Kidney glomerular epithelial cell (primary cell): ENCODE measurements around the gene FBXW10.
"Not testable (repeated sequence)": the region's sequence is repeated elsewhere in the genome, so short reads cannot be mapped to it uniquely, and the experiment has no call there.

ENCODE experiments used
- DNase-seq: peaks from one replicate; lab custom pipeline; 2025; lab: John Stamatoyannopoulos, UW

FBXW10 gene, protein sequence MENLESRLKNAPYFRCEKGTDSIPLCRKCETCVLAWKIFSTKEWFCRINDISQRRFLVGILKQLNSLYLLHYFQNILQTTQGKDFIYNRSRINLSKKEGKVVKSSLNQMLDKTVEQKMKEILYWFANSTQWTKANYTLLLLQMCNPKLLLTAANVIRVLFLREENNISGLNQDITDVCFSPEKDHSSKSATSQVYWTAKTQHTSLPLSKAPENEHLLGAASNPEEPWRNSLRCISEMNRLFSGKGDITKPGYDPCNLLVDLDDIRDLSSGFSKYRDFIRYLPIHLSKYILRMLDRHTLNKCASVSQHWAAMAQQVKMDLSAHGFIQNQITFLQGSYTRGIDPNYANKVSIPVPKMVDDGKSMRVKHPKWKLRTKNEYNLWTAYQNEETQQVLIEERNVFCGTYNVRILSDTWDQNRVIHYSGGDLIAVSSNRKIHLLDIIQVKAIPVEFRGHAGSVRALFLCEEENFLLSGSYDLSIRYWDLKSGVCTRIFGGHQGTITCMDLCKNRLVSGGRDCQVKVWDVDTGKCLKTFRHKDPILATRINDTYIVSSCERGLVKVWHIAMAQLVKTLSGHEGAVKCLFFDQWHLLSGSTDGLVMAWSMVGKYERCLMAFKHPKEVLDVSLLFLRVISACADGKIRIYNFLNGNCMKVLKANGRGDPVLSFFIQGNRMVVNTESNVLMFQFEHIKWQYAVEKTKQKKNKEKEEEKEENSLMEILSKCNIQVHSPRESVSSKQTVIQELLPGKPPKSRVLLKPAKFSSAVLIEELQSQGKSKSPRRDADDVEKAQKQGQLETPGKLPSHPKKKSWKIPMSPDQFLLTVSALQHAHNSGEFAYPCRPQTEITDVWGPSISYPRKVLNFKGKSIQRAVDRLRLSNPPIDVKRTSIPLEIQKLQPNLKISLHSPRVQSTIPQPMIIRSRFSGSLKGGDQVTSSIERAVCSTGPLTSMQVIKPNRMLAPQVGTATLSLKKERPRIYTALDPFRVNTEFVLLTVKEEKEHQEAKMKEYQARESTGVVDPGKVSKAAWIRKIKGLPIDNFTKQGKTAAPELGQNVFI

DNA sequence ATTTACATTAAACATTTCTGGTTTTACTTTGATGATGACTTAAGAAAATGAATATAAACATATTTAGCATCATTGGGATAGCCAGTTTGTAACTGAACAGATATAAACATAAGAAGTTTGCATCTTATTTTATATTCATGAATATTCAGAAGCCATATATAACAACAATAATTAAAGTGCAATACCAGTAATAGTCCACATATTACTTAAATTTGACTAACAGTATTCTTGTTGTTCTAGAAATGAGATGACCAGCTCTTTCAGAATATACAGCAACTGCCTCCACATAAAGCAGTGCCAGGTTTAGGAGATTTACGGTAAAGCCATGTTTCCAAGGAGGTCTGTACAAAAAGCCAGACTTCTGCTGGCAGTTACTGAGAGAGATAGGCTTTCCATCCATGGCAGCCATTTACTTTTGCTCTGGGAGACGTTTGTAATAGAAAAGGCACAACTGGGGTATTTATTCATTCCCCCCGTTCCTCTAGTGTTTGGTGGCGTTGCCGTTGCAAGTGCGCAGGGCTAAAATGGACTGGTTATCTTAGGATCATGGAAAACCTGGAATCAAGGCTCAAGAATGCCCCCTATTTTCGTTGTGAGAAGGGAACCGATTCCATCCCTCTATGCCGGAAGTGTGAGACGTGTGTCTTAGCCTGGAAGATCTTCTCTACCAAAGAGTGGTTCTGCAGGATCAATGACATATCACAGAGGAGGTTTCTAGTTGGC lies at the start of gene FBXW10:
Gene FBXW10, plus strand, starts transcription at position 356 of the 723 bp plus-strand sequence. Its CDS starts 191 bp downstream, at position 547.
- not testable (repeated sequence) for DNase-seq

DNA sequence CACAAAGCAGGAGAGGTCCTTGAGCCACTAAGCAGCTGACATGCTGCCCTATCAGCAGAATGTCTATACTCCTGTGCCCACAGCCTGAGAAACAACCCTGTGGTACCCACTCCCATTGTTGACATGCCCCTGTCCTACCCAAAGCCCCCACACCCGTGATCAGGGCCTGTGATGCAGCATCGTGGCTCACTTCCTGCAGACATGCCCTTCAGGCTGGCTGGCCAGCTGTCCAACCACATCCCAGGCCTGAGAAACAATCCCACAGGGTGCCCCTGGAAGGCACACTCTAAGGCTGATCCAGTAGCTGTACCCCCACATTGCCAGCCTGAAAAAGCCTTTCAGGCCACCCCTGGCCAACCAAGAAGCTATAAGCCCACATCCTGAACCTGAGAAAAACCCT lies 48.7 kb upstream of the FBXW10 start:
- not testable (repeated sequence) for DNase-seq

DNA sequence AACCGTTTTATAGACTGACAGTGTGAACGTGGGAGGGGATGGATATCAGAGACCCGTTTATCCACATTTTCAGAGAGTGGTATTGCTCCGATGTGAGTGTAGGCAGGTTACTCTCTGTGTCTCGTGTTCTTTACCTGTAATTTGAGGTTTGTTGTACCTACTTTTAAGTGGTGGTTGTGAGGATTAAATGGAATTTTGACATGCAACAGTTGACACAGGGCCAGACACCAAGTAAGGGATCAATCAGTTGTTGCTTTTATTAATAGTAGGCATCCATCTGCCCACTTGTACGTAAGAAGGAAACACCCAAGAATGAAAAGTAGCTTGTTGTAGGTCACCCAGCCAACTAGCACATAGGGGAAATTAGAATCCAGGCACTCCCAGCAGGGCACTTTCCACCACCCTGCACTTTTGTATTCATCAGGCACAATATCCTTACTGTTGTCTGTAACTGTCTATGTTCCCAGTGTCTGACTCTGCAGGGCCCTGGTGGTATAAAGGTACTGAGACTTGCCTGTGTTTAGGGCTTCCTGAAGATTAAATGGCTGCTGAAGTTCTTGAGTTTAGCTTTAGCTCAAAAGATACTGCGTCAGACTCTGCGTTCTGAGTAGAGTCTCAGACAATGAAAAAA lies 45.3 kb upstream of the FBXW10 start:
- DNase-seq, result not testable (repeated sequence)

DNA sequence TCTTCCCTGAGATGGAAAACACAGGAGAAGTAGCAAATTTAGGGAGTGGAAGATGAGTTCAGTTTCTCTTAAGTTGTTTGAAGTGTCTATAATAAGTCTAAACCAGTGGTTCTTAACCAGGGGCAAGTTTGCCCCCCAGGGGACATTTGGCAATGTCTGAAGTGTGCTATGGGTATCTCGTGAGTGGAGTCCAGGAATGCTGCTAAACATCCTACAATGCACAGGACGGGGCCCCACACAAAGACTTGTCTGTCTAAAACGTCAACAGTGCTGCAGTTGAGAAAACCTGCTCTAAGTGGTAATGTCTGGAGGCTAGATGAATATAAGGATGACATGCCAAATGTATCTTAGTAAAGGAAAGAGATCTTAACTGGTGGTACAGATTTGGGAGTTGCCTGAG lies 37.9 kb upstream of the FBXW10 start:
- not testable (repeated sequence) for DNase-seq

DNA sequence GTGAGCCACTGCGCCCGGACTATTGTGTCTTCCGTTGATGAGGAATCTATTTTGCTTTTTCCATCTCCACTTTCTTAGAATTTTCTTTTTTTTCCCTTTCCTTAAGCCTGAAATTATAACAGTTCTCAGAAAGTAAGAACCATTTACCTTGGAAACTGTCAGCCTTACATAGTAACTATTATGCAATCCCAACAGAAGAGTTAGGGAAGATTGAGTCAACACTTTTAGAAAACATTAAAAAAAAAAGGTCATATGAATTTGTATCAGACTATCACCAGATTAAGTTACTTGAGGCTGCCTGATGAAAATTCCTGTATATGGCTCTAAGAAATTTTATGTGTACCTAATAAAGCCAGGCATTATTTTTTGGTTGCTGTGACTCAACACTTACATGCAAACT lies 35.6 kb upstream of the FBXW10 start:
- not testable (repeated sequence) for DNase-seq

DNA sequence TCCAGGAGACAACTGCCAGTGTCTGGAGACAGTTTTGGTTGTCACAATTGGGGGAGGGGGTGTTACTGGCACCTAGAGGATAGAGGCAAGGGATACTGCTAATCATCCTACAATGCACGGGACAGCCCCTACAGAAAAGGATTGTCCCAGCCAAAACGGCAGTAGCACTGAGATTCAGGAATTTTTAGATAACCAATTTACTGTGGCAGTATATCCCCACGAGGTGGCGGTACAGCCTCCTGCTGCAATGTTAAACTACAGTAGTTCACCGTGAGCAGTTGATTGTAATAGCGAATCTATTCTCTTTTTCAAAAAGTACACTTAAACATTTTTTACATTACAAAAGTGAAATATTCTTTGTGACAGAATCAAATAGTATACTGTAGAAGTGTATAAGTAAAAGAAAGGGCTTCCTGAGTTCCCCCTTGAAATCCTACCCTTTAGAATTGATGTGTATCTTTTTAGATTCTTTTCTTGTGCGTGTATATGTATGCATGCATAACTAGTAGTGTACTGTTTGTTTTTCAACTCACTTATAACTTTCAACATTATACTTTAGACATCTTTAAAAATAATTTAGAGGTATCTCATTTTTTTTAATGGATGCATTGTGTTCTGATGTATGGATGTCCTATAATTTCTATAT lies 31.4 kb upstream of the FBXW10 start:
- peak; percentile 30 for DNase-seq

DNA sequence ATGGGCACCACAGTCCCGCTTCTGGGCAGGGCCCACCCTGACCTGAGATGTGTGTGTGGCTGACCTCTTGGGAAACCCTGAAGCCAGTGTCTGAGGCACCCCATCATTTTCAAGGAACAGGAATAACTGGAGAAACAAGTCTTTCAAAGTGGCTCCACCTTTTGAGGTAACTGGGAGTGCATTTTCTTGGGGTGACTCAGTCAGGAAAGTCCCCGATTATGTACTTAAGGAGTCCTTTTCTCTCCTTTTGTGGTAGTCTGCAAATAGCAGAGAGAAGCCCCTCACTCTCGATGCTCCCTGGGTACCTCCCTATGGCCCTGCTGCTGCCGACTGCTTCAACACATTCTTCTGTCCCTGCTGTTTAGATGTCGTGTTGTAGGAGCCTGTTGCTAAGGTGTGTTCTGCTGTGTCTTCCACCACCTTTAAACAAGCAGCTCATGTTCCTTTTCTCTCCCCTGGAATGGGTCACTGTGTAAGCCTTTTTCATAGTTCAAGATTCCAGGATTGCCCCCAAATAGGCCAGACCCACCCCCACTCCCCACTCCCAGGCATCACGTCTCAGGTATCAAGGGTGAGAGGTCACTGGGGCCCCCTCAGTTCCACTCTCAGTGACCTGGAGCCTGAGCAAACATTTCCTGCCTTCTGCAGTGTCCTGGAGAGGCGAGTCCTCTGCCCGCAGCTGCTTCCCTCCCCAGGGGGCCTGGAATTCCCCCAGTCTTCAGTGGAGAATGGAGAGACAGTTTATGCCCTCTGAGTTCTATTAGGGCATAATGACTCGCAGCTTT lies 25.0 kb upstream of the FBXW10 start:
- DNase-seq, result peak; percentile 46

DNA sequence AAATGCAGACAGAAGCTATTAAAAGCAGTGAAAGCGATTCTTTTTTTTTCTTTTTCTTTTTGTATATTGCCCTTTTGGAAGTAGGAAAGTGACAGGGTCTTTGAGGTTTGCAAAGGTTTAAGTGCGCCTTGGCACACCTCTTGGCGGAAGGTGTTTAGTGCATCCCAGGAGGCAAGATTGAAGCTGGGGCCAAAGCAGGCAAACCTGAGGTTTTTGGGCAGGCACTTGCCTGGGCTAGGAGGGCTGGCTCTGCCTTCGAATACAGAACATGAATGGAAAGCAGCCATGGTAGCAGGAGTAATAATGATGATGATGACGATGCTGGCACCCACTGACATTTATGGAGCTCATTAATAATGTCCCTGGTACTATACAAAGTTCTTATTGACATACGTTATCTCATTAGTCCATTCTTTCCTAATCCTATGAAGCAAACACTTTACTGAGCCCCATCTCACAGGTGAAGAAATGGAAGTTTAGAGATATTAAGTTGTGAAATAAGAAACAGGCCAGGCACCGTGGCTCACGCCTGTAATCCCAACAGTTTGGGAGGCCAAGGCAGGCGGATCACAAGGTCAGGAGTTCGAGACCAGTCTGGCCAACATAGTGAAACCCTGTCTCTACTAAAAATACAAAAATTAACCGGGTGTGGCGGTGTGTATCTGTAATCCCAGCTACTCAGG lies 24.3 kb upstream of the FBXW10 start:
- DNase-seq, result not testable (repeated sequence)

DNA sequence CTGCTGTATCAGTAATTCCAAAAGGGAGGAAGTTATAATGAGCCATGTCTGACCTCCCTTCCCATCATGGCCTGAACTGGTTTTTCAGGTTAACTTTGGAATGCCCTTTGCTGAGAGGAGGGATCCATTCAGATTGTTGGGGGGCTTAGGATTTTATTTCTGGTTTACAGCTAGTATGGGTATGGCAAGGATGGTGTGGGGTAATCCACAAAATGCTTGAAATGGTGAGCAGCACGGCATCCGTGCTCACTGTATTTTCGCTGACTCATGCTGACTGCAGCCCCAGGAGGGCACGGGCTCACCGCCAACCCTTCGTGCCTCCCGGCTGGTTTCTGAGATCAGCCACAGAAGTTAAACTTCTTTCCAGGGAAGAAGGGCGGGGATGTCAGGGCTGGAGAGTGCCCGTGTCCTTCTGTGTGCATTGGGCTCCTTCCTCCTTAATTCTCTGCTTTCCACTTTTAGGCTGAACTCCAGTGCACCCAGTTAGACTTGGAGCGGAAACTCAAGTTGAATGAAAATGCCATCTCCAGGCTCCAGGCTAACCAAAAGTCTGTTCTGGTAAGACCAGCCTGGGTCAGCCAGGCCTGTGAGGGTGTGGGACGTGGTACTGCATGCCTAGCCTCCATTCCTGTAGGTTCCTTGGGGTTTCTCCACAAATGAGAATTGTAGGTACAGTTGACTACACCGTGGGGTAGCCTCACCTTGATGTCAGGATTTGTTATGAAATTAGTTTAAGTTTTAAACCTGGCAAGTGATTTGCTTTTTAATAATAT lies 21.9 kb upstream of the FBXW10 start:
- not testable (repeated sequence) for DNase-seq

DNA sequence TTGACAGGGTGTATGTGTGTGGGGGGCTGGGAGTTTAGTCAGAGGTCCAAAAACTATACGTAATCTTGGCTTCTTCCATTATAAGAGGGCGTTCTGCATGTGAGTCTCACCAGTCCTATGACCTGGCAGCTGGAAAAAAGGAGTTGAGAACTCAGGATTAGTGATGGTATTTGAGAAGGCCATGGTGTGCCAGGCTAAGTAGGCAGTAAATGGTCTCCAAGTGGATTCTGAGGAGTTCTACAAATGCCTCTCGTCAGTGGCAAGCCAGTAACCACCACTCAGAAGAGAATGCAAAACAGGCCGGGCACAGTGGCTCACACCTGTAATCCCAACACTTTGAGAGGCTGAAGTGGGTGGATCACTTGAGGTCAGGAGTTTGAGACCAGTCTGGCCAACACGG lies 21.2 kb upstream of the FBXW10 start:
- DNase-seq, result not testable (repeated sequence)

DNA sequence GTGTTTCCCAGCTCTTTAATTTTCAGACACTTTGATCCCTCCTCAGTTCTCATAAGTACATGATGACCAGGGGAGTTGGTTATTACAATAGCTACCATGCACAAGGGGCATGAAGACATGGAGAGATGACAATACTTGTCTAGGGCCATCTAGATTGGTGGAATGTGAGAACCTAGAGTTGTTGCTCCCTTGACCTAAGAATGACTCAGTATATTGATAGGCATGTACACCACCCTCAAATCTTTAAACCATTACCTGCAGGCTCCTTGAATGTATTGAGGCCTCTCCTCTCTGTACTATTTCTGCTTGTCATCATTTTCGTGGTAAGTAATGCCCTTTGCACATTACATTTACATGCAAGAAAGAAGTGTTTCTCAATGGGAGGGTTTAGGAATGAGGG lies 20.3 kb upstream of the FBXW10 start:
- not testable (repeated sequence) for DNase-seq

DNA sequence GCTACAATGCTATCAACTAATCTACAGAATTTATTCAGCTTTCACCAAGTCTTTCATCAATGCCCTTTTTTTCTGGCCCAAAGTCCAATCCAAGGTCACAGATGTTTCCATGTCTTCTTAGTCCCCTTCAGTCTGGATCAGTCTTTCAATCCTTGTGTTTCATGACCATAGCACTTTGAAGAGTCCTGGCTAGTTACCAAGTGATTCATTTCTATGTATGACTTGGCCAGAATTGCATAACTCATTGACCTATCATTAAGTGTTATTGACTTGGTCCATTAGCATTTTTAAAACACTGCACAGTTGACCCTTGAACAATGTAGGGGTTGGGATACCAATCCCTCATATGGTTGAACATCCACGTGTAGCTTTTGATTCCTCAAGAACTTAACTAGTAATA lies 11.4 kb upstream of the FBXW10 start:
- DNase-seq, result not testable (repeated sequence)

DNA sequence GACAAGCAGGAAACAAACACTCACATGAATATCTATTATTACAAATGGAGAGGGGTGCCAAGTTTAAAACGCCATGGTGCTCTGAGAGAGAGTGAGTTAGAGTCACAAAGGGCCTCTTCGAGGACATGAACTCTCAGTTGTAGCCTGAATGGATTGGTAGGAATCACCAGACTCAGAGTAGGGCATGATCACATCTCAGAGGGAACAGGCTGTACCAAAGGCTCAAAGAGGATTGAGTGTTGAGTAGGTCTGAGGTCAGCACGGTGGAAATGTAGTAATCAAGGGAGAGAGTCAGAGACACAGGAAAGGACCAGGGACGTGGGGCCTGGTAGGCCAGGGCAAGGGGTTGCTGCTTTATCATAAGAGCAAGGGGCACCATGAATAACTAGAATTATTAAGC lies 10.5 kb upstream of the FBXW10 start:
- DNase-seq, result not testable (repeated sequence)

DNA sequence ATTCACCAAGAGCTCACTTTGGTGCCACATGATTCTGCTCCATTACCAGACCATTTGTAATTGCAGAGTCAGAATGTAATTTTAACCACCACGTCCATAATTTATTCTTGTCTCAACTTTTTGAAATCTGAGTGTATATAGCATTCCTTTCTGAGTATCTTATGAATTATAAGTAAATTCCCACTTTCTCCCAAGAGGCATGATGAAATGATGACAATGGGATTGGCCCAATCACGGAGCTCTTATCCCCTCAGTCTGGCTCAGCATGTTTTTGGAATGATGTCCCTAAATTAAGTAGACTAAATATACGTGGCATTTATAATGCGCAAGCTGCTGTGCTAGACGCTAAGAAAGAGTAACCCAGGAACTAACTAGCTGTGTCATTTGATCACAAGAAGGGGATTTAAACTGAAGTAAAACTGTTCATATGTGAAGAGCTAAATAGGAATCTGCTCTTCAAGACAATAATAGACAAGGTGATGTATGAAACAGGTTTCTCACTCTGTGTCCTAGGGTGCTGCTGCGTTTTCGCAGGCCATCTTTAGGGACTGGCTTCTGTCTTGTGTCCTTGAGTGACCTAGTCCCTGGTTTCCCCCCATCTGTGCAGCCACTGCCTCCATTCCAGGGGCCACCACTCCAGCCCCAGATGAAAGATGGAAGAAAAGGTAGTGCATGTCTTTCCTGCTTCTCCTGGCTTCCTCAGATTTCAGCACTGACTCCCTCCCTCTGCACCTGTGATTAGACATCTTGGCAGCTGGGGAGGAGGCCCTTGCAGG lies 4.0 kb upstream of the FBXW10 start:
- not testable (repeated sequence) for DNase-seq

DNA sequence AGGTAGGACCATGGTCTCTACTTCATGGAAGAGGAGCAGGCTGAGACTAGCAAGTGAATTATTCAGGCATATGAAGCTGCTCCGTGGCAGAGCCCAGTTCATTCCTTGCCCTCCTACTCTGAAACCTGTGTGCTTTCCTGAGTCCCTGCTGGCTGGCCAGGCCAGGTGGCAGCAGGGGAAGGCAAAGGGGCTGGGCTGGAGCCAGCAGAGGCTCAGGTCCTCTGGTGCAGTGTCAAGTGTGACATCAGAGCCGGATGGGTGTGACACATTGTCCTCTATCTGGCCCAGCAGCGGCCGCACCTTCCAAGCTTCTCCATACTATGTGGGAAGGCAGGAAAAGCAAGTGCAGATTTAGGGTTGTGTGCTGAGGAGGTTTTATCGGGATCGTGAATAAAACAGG lies 2.6 kb upstream of the FBXW10 start:
- DNase-seq, result not testable (repeated sequence)

DNA sequence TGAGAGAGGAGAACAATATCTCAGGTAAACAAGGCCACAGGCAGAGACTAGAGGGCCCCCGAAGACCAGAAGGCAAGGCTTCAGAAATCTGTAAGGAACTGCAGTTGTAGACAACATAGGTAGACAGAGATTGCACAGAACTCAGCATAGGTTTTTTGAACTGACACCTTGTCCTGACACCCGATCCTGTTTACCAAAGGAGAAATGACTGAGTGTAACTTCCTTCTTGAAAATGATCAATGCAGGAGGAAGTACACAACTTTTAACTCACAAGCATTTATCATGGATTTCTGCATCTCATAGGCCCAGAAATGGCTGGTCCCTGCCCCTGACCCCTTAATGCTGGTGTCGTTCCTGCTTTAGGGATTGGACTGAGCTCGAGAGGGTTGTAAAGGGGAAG lies 872 bp downstream of the FBXW10 start:
- DNase-seq, result not testable (repeated sequence)

DNA sequence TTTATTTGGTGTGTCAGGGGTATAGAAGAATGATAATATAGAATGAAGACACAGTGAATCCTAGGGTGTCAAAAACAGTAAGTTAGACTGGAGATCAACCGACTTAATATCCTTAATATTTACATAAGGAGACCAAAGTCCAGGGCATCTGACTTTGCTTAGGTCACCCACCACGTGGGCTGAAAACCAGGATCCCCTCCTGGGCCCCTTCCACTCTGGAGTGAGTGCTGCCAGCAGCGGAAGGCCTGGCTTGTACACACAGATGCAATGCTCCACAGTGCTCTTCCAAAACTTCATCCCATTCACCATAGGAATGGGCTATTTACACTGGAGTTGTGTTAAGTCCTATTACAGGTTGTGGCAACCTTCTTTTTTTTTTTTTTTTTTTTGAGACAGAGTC lies 2.7 kb downstream of the FBXW10 start:
- DNase-seq, result not testable (repeated sequence)

DNA sequence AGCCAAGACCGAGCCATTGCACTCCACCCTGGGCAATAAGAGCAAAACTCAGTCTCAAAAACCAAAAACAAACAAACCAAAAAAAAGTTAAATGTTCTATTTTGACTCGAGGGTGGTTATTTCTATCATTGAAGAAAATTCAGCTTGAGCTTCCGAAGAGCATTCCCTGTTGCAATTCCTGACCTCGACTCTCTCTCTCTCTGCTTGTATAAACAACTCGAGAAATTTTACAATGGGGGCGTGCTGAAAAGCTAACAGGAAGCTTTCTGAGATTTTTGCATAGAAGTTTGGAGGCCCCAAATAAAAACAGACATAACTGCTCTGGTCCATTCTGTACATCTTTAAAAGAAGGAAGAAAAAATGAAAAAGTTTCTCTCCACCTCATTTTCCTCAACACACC lies 3.6 kb downstream of the FBXW10 start:
- not testable (repeated sequence) for DNase-seq
